Measurements from ENCODE around the gene GADD45G. TPM values are rescaled to one million over a fixed set of nuclear protein-coding genes. Genes with fewer than 3 reads are reported as not detected.

The GADD45G gene
- total and polyA plus RNA-seq, 2 of the 4 experiments (the other 2 are of a cell fraction), result 0.15 TPM; not detected in 1

- H4K5ac ChIP-seq (ENCODE audit: low read depth, low read length), result no peak overlapping the region
- no peak overlapping the region for H3K4me3 ChIP-seq (ENCODE audit: insufficient read depth, low read depth, low read length)
- no peaks in the 10 kb centered on the region for H3K9me1 ChIP-seq (ENCODE audit: insufficient read depth, low read length)
- in situ Hi-C loops (cut with MboI; ENCODE audit: low sequenced_read_pairs), result no loop called here
- H4K20me1 ChIP-seq (ENCODE audit: insufficient read depth, low read length), result no peaks in the 10 kb centered on the region
- ChIA-PET CTCF (no interaction called here), POLR2A (ENCODE audit: unreplicated experiment) (no interaction called here)
- no TSS peak for BruUV-seq (replicated peaks)
- no peak overlapping the region for H3K27ac ChIP-seq (ENCODE audit: insufficient read depth, low read length)
- H3K9ac ChIP-seq (ENCODE audit: low read depth, low read length), result no peak overlapping the region
- peaks cover 4% of the 10 kb centered on the region for H3K4me1 ChIP-seq (ENCODE audit: control insufficient read depth, insufficient read depth, low read length)
- H3K4ac ChIP-seq (ENCODE audit: low read depth, low read length), result no peak overlapping the region
- TF ChIP-seq RAD21 (IDR thresholded peaks at IDR 0.05; ENCODE audit: low read length) (no peak), POLR2A (IDR thresholded peaks at IDR 0.05; ENCODE audit: low read depth, low read length) (no peak), FOS (IDR thresholded peaks at IDR 0.05; ENCODE audit: low read depth, low read length) (no peak), RFX5 (IDR thresholded peaks at IDR 0.05; ENCODE audit: low read depth, low read length) (no peak), ELK1 (IDR thresholded peaks at IDR 0.05; ENCODE audit: borderline replicate concordance, low read depth, low read length) (no peak), RCOR1 (IDR thresholded peaks at IDR 0.05; ENCODE audit: insufficient replicate concordance, low read length) (no peak), SMC3 (IDR thresholded peaks at IDR 0.05; ENCODE audit: low read depth, low read length) (no peak), BHLHE40 (IDR thresholded peaks at IDR 0.05; ENCODE audit: low read depth, low read length) (no peak), MXI1 (IDR thresholded peaks at IDR 0.05; ENCODE audit: borderline replicate concordance, low read depth, low read length) (no peak), NFE2L2 (IDR thresholded peaks at IDR 0.05; ENCODE audit: low read depth, low read length) (no peak)
- no CpG with 5 or more reads among the region's 7 CpGs for WGBS, 2 experiments (ENCODE audit: extremely low coverage in 2 of 2, insufficient read length in 1 of 2)
- no peak overlapping the region for H3K14ac ChIP-seq (replicated peaks; ENCODE audit: low read depth, low read length)
- no peak overlapping the region for H2AFZ ChIP-seq (replicated peaks; ENCODE audit: low read length, poor library complexity)
- DNase-seq (no peak), ATAC-seq (ENCODE audit: low read depth) (no peak)
- H3K9me3 ChIP-seq (ENCODE audit: control insufficient read depth, insufficient read depth, low read length), result no peaks in the 10 kb centered on the region
- H3K56ac ChIP-seq (ENCODE audit: extremely low read depth, insufficient read depth, low read length), result no peak overlapping the region
- H3K4me2 ChIP-seq (ENCODE audit: low read depth, low read length), result no peak overlapping the region
- no peak overlapping the region for H2BK20ac ChIP-seq (ENCODE audit: low read depth, low read length)
- H2AK5ac ChIP-seq (ENCODE audit: low read depth, low read length), result no peak overlapping the region
- dilution Hi-C loops (cut with HindIII; ENCODE audit: low sequenced_read_pairs, unreplicated experiment), result no loop called here
- peaks cover 9% of the 10 kb centered on the region for H3K27me3 ChIP-seq (ENCODE audit: control insufficient read depth, insufficient read depth, low read length)
- no peak overlapping the region for H2AK9ac ChIP-seq (replicated peaks; ENCODE audit: low read depth, low read length, poor library complexity)
- no peak overlapping the region for H3K18ac ChIP-seq (ENCODE audit: low read depth, low read length)
- no peak overlapping the region for H2BK120ac ChIP-seq (ENCODE audit: low read depth, low read length)
- no peak overlapping the region for H2BK5ac ChIP-seq (ENCODE audit: low read depth, low read length, poor library complexity, severe bottlenecking)
- no peaks in the 10 kb centered on the region for H3K79me1 ChIP-seq (ENCODE audit: low read depth in 1 of 2, low read length in 2 of 2)
- no peak overlapping the region for H2BK15ac ChIP-seq (ENCODE audit: low read depth, low read length)
- no peak overlapping the region for H3K23ac ChIP-seq (ENCODE audit: low read depth, low read length)
- H4K8ac ChIP-seq (ENCODE audit: low read depth in 2 of 2, low read length in 2 of 2), result no peak overlapping the region
- intact Hi-C loops (cut with micrococcal nuclease), result no loop called here
- no peak overlapping the region for H4K91ac ChIP-seq (ENCODE audit: insufficient read depth, low read depth, low read length)
- no peaks in the 10 kb centered on the region for H3K36me3 ChIP-seq (ENCODE audit: control insufficient read depth, insufficient read depth, low read length)
Measured at GRCh38 chr9:89555036-89555415, 49.8 kb upstream of the GADD45G start.
